ENCODE results near the gene CA5A.

CA5A gene

GRCh38 chr16:87840271-87840978, 95.9 kb downstream of the CA5A start:
- Histone ChIP-seq H3K27me3 (no peaks in the 10 kb centered on the region), H3K4me3 (ENCODE audit: low read depth, low read length) (no peak overlapping the region), H3K9me3 (no peaks in the 10 kb centered on the region), H3K4me1 (peaks cover 32% of the 10 kb centered on the region), H3K36me3 (peaks cover 91% of the 10 kb centered on the region)
- DNase-seq: no peak
- TF ChIP-seq CTCF (IDR thresholded peaks at IDR 0.05; ENCODE audit: low read depth, low read length): 0 out of 2 replicates have a peak, but pooled peaks have one; percentile 8

- peaks cover 94% of the 10 kb centered on the region for H3K36me3 ChIP-seq
- no peak for DNase-seq
- no peak overlapping the region for H3K4me3 ChIP-seq (ENCODE audit: low read depth, low read length)
- no peaks in the 10 kb centered on the region for H3K9me3 ChIP-seq
- H3K4me1 ChIP-seq: peaks cover 36% of the 10 kb centered on the region
- TF ChIP-seq CTCF (IDR thresholded peaks at IDR 0.05; ENCODE audit: low read depth, low read length): no peak
- no peaks in the 10 kb centered on the region for H3K27me3 ChIP-seq
Measured at GRCh38 chr16:87839542-87840270, 96.6 kb downstream of the CA5A start.

- Histone ChIP-seq H3K4me1 (peaks cover 36% of the 10 kb centered on the region), H3K36me3 (peaks cover 94% of the 10 kb centered on the region)
- no peak for DNase-seq
Measured at GRCh38 chr16:87838643-87839541, 97.4 kb downstream of the CA5A start.

More at GRCh38 chr16:87838643-87839541, 97.4 kb downstream of the CA5A start:
- TF ChIP-seq CTCF (IDR thresholded peaks at IDR 0.05; ENCODE audit: low read depth, low read length): no peak
- Histone ChIP-seq H3K4me3 (ENCODE audit: low read depth, low read length) (no peak overlapping the region), H3K9me3 (no peaks in the 10 kb centered on the region), H3K27me3 (no peaks in the 10 kb centered on the region)

Data from BE2C (cell line).